GM21576 (cell line): ENCODE measurements around the gene C1orf167.
A peak's percentile ranks its signal among the peaks of the same experiment; 100 is the strongest.

ENCODE experiments used
- ATAC-seq: cut with Tn5 transposase; IDR thresholded peaks from one replicate; pipeline ENCODE4 v1.9.1; 2021; ENCODE audit warnings: mild to moderate bottlenecking, moderate library complexity; ENCODE audit not compliant: unreplicated experiment

Gene C1orf167, protein sequence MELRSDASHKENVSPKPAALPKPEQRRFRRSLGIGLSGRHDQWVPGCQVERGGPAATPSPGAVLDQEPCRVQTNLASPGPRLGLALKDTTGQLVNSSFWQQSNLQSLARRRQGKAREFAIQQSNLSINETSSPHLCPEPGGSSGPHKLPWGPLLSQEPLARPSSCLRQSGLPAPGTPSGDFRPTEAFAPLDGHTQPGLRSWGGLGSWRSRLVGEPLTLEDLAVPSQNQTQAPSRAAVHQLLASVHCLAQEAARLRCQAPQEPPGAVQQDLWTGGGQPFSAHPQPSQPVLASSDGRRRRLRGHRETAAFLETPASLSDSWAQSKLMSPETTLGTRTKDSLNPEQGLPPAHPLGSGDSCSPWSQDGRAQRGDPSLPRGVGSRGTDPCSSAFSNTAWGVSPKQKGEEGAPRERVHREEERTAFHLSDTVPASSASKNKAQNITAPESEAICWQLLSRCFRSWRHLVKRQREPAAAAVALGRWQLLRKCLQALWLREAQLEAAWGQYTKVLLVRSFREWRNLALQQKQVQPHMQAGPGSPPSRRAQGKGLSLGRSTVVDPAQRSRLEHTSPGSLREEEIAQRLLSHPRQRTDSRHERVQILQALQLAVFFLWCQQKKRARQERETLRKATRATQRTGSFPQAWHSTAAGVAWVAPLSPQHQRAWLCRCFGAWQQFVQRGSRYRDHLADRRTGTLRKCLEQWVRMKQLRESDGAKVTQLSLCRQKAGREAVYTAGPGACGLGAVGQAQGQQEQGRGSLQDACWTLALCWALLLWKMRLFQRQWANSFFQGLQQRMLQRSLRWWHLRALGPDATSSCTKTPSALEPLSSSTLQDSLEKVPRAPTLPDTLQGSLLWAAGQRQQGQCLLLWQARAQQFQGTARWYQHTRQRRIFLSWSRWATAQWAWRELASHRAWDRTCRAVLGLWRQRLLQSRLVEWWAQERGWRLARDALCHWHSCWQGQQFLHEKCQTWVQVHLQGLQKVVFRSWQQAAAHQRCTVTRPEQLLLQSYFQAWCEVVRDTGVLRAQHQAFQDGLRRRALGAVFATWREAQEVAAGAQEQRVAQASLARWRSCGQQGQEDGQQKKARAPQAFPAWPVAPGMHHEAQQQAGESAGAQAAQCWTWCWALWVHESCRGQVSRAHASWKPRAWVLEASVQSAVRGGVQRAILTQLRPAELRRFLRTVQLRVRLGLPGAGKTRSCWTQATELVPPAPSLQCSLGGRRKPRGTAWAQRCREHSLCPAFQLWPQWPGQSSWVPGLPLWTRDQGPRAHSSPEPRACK (N-terminal part only)

DNA sequence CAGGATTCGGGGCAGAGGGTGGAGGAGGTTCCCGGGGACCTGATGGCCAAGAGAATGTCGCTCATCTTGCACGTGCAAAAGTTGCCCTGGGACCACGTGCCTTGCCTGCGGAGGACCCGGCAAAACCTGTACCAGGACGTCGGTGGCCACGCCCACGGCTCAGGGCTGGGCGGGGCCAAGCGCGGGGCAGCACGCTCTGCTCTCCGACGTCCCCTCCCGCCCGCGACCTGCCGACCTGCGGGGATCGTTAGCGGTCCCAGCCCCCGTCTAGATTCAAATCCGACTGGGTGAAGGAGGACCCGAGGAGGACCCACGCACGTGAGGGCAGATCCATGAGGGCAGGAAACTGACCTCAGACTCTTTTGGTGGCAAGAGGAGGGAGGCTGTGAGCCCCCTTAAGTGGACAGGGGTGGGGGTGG lies at the start of gene C1orf167:
C1orf167 (plus strand) TSS at position 206 of the 419 bp plus-strand sequence. CDS start 2,208 bp downstream, outside the sequence.
- ATAC-seq: no peak

DNA sequence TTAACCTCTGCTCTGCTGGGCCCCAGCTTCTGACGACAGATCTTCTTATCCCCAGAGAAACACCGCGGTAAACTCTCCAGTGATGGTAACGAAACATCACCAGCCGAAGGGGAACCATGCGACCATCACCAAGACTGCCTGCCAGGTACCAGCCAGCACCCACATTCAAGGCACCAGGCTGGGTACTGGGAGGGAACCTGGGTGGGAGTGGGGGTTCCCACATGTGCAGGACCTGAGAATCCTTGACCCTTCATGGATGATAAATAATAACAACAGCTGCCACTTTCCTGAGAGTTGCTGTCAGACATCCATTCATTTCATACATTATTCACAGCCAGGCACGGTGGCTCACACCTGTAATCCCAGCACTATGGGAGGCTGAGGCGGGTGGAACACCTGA lies 49.7 kb upstream of the C1orf167 start:
- ATAC-seq: no peak

DNA sequence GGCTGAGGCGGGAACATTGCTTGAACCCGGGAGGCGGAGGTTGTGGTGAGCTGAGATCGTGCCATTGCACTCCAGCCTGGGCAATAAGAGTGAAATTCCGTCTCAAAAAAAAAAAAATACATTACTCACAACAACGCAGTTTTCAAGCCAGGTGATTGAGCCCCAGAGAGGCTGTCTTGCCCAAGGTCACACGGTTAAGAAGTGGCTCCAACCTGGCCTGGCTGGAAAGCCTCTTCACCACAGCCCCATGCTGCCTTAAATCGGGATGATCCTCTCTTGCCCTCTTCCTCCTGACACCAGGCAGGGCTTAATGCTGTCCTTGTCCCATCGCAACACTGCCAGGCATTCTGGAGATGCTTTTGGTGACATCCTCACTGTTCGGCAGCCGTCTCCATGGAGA lies 48.9 kb upstream of the C1orf167 start:
- ATAC-seq: no peak

DNA sequence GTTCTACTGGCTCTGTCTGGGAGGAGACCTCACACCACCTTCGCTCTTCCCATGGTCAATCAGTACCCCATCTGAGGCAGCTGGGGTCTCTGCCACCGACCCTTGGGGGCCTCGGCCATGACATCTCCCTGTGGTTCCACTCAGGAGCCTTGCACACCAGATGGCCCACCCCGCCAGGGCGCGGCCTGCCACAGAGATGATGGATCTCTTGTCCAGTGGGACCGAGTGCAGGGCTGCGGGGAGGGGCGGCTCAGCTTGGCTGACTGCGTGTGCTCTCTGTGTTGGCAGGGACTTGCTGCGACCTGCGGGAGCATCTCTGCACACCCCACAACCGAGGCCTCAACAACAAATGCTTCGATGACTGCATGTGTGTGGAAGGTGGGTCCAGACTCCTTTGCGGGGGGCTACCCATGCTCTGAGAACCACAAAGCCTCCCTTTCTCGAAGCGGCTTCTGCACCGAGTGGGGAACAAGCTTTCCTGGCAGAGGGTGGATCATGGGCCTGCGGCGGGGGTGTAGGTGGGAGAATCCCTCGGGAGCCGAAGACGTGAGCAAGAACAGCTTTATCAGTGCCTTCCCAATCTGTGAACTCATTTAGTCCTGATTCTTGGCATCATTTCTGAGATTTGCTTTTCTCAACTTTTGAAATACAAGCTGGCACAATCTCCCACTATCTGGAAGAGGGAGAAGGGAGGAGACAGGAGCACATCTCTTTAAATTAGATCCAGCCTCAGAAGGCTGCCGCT lies 47.0 kb upstream of the C1orf167 start:
- no peak for ATAC-seq

DNA sequence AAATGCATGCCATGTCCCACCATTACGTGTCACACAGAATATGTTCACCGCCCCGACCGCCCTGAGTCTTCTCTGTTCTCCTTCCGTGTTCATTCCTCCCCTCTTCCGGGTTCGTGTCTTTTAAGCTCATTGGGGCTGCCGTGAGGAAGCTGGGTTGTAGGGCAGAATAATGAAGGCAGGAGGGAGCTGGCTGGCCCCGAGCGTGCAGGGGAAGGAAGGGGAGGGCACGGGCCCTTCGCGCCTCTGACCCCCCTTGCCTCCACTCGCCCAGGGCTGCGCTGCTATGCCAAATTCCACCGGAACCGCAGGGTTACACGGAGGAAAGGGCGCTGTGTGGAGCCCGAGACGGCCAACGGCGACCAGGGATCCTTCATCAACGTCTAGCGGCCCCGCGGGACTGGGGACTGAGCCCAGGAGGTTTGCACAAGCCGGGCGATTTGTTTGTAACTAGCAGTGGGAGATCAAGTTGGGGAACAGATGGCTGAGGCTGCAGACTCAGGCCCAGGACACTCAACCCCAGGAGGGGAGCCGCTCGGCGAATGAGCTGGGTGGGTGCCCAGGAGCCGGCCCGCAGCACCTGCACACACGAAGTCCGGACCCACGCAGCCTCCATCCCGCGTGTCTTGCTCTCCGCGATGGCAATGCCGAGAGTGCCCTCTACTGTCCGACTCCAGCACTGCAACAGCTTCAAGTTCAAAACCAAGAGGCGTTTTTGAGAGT lies 42.5 kb upstream of the C1orf167 start:
- peak; percentile 55 for ATAC-seq

DNA sequence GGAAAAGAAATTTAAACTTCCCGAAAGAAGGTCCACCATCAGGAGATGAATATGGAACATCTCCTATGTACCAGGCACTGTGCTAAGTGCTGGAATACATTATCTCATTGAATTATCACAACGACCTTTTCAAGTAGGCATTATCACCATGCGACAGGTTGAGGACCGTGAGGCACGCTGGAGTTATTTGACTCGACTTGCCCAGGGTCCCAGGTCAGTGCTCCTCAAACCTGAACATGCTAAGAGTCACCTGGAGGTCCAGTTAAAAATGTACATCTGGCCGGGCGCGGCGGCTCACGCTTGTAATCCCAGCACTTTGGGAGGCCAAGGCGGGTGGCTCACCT lies 42.0 kb upstream of the C1orf167 start:
- no peak for ATAC-seq

DNA sequence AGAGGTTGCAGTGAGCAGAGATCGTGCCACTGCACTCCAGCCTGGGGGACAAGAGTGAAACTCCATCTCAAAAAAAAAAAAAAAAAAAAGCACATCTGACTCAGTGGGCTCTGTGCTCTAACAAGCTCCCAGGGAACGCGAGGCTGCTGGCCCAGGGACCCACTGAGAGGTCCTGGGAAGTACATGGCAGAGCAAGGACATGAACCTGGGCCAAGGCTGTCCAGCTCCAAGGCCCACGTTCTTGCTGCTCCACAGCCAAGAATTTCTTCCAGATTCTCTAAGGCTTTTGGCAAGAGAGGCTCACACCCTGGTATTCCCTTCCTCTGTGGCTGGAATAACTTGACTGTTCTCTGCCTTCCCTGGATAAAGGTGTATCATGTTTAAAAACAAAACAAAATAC lies 41.5 kb upstream of the C1orf167 start:
- no peak for ATAC-seq

DNA sequence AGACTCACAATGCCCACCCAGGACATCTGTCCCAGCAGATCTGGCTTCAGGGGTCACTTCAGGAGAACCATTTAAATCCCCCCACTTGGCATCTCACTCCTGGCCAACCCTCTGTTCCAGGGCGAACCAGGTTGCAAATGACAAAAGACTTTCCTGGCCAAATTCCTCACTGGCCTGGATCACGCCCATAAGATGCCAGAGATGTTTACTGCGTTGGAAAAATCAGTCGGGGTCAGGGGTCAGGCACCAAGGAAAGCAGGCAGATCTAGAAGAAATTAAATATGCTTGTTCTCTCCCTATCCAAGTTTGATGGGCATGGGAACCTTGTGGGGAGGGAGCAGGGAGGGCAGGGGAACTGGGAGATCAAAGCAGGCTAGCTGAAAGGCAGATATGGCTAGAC lies 40.7 kb upstream of the C1orf167 start:
- no peak for ATAC-seq

DNA sequence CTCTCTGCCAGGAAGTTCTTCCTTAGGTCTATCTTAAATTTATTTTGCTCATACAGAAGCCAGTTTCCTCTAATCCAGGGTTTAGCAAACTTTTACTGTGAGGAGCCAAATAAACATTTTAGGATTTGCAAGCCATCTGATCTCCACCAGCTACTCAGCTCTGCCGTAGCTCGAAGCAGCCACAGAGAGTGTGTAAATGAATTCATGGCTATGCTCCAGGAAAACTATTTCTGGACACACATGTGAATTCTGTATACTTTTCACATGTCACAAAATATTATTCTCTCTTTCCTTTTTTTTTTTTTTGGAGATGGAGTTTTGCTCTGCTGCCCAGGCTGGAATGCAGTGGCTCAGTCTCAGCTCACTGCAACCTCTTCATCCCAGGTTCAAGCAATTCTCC lies 39.5 kb upstream of the C1orf167 start:
- ATAC-seq: no peak

DNA sequence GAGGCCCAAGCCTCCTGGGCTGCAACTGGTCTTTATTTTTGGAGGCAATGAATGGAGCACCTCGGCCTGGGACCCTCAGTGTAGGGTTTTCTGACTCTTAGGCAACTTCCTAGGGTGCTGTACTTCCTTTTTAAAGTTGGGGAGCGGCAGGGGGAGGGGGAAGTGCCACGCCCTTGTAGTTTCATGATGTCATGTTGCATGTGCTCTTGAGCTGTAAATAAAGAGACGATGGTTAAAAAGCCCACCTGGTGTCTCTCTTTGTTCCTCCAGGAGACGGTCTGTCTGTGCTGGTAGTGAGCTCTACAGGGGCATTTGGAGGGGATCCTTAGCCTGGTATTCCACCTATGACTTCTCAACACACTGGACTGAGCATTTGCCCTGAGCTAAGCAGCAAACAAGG lies 36.4 kb upstream of the C1orf167 start:
- no peak for ATAC-seq

DNA sequence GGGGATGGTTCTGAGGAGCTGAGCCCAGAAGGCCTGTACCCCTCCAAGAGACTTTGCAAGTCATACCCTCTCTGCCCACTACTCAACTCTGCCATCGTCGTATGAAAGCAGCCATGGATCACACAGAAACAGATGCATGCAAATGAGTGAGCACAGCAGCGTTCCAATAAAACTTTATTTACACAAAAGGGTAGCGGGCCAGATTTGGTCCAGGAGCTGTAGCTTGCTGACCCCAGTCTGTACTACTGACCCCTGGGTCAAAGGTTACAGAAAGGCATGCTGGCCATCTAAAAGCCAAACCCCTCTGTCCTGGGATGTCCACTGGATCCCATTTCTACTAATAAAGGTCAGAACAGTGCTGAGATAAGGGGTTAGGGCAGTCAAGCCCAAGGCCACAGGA lies 34.9 kb upstream of the C1orf167 start:
- no peak for ATAC-seq

DNA sequence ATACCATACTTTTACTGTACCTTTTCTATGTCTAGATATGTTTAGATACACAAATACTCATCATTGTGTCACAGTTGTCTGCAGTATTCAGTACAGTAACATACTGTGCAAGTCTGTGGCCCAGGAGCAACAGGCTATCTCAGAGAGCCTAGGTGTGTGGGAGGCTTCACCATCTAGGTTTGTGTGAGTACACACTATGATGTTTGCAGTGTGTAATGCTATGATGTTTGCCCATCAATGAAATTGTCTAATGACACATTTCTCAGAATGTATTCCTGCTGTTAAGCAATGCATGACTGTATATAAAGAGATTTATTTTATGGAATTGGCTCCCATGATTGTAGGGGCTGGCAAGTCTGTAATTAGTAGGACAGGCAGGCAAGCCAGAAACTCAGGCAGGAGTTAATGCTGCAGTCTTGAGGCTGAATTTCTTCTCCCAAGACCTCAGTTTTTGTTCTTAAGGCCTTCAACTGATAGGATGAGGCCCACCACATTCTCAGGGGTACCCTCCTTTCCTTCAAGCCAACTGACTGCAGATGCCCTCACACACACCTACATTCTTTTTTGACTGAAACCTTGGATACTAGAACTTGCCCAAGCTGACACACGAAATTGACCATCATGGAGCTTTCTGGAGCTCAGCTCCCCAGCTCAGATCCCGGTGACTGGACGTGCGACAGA lies 33.7 kb upstream of the C1orf167 start:
- no peak for ATAC-seq

DNA sequence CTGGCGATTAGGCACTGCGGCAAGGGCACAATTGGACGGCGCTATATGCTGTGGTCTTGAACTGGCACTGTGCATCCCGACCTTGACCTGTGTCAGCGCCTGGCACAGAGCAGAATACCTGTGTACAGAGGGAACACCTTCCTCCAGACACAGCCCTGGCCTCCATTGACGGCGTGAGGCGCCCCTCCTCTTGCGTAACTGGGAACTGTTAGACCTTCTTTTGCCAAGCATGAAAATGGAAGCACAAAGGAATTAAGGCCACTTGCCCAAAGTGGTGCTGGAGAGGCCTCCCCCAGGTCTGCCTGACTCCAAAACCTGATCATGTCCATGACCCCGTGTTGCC lies 32.9 kb upstream of the C1orf167 start:
- no peak for ATAC-seq

DNA sequence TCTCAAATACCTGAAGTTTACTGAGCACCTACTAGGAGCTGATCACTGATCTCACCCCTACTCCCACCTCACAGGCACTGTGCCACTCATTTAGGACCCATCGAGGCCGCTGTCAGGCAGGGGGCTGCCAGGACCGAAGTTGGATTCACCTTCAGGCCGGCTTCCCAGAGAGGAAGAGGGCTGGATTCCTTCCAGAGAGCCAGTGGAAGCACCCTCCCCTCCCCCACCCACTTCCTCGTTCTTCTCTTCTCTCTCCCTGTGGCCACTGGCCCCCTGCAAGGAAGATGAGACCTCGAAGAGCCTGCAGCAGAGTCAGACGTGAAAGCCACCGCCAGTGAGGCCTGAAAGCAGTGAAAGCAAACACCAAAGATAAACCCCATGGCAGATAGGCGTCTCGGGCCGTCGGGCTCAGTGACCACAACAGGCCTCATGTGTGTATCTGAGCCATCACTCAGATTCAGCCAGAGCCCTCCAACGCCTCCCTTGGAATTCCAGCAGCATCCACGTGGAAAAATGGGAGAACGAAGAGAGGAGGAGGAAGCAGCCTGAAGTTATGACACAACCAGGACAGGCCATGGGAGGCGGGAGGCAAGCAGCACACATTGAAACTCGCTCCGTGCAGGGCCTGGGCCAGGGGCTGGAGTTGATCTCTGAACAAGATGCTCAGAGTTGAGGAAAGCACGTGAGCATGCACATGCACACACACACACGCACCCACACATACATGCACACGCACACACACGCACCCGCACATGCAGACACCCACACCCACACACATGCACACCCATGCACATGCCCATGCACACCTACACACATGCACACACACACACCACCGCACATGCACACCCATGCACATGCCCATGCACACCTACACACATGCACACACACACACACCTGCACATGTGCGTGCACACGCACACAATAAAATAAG lies 32.2 kb upstream of the C1orf167 start:
- ATAC-seq: no peak

DNA sequence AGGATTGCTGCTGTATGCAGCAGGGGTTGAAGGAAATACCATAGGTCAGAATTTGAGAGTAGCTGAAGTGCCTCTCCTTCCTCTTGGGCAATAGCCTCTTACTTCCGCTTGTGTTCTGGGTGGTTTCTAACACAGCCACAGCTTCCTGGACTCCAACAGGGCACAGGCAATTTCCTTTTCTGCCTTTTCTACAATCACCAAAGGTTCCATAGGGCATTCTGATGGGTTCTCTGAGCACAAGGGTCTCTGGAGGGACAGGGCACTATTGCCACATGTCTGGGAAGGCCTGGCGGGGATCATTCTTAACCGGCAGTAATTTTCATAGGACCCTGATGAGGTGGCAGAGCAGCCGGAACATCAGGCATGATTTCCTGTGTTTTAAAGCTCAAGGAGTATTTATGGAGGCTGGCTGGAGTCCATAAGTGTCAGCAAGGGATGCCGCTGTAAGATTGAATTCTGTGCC lies 31.5 kb upstream of the C1orf167 start:
- ATAC-seq: no peak

DNA sequence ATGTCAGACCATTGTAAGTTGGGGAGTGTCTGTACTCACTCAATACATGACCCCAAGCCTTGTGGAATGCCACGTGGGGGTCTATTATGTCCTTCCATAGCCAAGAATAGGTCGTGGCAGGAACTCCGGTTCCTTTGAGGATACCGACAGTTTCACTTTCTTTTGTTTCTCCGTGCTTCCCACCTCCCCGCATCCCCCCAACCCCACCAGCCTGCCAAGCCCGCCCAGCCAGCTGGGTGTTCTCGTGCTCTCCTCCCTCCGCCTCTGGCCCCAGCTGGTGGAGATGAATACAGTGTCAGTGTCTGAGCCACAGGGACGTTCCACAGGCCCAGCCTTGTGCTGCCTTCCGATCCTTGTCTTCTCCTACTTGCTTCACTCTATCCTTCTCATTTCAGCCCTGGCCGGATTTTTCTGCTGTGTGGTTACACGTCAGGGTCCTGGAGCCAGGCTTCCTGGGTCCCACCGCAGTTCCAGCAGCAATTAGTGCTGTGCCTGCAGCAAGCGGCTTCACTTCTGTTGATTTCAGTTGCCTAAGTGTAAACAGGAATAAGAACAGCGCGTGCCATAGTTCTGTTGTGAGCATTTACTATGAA lies 30.2 kb upstream of the C1orf167 start:
- ATAC-seq: no peak

DNA sequence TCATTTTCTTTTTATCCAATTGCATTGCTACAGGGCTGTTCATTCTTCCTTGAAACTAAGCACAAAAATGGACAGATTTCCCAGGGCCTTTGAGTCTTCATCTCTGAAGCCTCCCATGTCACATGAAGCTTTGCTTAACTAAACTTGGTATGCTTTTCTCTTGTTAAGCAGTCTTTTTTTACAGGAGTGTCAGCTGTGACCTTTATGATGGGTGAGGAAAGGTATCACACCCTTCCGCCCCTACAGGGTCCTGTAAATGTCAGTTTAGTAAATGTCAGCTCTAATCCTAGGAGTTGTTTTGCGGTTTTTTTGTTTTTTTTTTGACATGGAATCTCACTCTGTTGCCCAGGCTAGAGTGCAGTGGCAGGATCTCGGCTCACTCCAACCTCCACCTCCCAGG lies 28.7 kb upstream of the C1orf167 start:
- no peak for ATAC-seq

DNA sequence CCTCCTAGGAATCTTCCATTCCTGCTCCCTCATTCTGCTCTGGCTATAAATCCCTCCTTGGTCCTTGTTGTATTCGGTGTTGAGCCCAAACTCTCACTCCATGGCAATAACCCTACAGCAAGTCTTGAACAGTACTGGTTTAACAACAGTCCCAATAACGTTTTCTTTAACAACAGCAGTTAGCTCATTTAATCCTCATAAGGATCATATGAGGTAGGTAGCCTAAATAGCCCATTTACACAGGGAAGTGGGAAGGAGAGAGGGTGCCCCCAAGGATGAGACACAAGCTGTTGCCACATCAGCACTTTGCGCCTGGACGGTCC lies 26.5 kb upstream of the C1orf167 start:
- peak; percentile 20 for ATAC-seq
